Keratinocyte (primary cell): ENCODE data around the gene HAND1.

Experiments
- CTCF ChIP-seq, 3 experiments: IDR thresholded peaks in 1 of 3; conservative IDR thresholded peaks in 1 of 3; optimal IDR thresholded peaks in 1 of 3; 2 replicates in 2 of 3; 3 replicates in 1 of 3; pipeline versions ENCODE3 to v1.5.1; 2011; ENCODE audit warnings: low read length in 3 of 3, mild to moderate bottlenecking in 3 of 3, moderate library complexity in 2 of 3, control low read depth in 1 of 3, inconsistent platforms in 1 of 3; ENCODE audit not compliant: insufficient read depth in 2 of 3; ENCODE audit errors: extremely low read depth in 1 of 3
- EZH2 ChIP-seq: IDR thresholded peaks from one replicate; pipeline ENCODE4 v1.6.1; 2012; ENCODE audit warnings: inconsistent platforms, mild to moderate bottlenecking, low read length, moderate library complexity

DNA sequence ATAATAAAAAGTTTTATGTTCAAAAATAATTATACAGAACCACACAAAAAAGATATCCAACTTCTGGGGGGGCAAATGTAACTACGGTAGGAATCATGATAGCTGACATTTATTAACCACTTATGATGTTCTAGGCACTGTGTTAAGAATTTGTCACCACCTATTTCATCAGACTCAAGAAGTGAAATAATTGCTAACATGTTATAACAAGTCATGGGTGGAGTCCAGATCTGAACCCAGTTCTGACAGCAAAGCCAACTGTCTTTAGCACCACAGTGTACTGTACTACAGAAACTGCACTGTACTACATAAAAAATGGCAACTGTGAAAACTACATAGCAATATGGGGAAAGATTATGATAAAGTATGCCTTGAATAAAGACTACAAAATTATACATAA, 35.2 kb downstream of the HAND1 start:
- no peak for TF ChIP-seq CTCF (optimal IDR thresholded peaks at IDR 0.05 in 1 of 3, IDR thresholded peaks at IDR 0.05 in 1 of 3, conservative IDR thresholded peaks at IDR 0.05 in 1 of 3; ENCODE audit: extremely low read depth in 1 of 3, insufficient read depth in 2 of 3, low read length in 3 of 3)
- no peak for TF ChIP-seq EZH2
